Myocyte (in vitro differentiated cells): ENCODE results near the gene ENTHD1. TPM values are rescaled to one million over a fixed set of nuclear protein-coding genes. Genes with fewer than 3 reads are reported as not detected.

Experiments
- DNase-seq: peaks from one replicate; pipeline ENCODE4 v3.0.0-alpha.2; 2012; ENCODE audit warnings: low read depth
- total RNA-seq: library from RNA; depleted of rRNA; stranded (reverse); fragments of >200 nt; gene quantifications from 2 replicates; pipeline ENCODE4 v1.2.3, GENCODE V29; 2014

Gene ENTHD1
- total RNA-seq, 1 donor from 2014 or later, result not detected

GRCh38 chr22:39800790-39801520, 92.6 kb downstream of the ENTHD1 start:
- no peak for DNase-seq

GRCh38 chr22:39797528-39798147, 95.9 kb downstream of the ENTHD1 start:
- DNase-seq, result no peak

- no peak for DNase-seq
These were observed 103.8 kb downstream of the ENTHD1 start for GRCh38 chr22:39789788-39790187.

- DNase-seq, result no peak
These were observed 108.3 kb downstream of the ENTHD1 start for GRCh38 chr22:39785232-39785631.

GRCh38 chr22:39777716-39778454, 115.7 kb downstream of the ENTHD1 start:
- no peak for DNase-seq

GRCh38 chr22:39776295-39777009, 117.1 kb downstream of the ENTHD1 start:
- no peak for DNase-seq

DNA sequence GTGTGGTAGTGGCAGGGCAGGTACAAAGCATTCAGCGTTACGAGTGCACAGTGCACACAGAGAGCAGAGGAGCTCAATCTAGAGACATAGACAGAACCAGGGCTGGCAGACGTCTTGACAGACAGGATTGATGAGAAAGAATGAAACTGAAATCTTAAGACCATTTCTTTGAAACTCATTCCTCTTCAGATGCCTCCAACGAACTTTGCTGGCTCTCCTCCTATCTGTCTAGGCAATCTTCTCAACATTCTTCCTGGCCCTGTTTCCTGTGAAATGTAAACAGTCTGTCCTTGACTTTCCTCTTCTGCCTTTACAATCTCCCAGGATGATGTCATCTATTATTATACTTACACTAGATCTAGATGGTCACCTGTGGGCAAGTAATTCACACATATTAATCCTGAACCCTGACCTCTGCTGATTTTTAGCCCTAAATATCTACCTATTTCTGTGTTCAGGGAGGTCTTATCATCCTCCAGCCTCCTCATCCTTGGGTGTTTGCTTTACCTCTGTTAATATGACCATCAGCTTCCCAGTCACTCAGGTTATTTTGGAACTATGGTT, 119.5 kb downstream of the ENTHD1 start:
- DNase-seq, result no peak

DNA sequence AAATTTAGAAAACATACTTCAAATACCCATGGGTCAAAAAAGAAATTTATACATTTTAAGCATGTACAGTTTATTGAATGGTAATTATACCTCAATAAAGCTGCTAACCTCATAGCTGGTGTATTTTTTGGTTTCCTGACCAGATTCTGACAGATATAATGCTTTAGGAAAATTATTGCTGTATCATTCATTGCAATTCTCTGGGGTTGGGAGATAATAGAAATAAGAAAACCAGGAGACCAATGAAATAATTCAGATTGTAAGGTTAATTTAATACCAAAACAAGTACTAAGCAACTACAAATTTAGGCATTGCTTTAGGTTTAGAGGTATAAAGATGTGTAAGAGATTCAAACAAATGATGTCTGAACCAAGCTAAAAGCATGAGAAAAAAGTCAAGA, 120.1 kb downstream of the ENTHD1 start:
- DNase-seq, result no peak

- no peak for DNase-seq
These were observed 122.1 kb downstream of the ENTHD1 start for GRCh38 chr22:39771486-39771885.

GRCh38 chr22:39765661-39766060, 127.9 kb downstream of the ENTHD1 start:
- DNase-seq, result no peak

GRCh38 chr22:39765046-39765445, 128.5 kb downstream of the ENTHD1 start:
- no peak for DNase-seq

DNA sequence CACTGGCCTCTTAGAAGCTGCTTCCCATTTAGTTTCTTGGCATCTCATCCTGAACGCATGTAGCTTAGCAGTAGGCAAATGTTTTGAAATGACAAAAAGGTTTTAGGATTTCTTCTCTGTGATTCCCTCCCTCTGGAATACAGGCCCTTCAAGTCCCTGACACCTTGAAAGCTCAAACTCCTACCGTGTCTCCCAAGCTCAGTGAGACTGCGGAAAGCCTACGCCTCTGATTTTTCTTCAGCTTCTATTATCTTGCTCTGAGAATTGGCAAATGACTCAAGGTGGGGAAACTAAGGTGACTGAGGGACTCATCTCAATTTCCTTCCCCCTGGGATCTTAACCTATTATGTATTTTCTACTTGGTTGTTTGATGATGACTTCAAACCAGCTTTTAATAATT, 130.3 kb downstream of the ENTHD1 start:
- no peak for DNase-seq

DNA sequence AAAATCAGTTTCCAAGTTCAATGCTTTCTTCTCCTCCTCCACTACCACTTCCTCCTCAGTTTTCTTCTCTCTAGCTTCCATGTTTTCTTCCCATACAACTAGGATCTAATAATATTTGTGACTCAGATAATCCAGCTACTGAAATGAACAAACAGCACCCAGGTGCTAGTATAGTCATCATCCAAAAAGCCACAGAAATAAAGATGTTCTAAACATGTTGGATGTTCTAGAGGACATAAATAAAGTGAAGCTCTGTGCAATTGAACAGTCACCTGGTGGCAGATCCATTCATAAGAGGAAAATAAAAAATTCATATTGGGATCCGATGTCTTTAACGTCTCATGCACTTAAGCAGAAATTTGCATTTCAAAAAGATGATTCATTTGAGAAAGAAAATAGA, 142.8 kb downstream of the ENTHD1 start:
- no peak for DNase-seq

DNA sequence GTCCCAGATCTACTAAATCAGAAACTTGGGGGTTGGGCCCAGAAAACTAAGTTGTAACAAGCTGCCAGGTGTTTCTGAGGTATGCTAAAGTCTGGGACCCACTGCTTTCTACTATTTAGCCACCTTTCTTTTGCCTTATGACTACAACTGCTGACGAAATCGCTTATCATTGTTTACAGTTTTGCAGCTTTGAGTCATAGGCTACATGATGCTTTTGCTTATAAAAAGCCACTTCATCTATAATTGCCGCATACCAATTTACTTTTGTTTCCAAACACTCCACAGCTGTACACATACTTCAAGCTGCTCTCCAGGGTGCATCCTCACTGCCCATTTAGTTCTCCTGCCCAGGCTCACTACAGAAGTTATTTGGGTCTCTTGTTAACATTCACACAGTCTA, 144.7 kb downstream of the ENTHD1 start:
- peak; percentile 6 for DNase-seq

DNA sequence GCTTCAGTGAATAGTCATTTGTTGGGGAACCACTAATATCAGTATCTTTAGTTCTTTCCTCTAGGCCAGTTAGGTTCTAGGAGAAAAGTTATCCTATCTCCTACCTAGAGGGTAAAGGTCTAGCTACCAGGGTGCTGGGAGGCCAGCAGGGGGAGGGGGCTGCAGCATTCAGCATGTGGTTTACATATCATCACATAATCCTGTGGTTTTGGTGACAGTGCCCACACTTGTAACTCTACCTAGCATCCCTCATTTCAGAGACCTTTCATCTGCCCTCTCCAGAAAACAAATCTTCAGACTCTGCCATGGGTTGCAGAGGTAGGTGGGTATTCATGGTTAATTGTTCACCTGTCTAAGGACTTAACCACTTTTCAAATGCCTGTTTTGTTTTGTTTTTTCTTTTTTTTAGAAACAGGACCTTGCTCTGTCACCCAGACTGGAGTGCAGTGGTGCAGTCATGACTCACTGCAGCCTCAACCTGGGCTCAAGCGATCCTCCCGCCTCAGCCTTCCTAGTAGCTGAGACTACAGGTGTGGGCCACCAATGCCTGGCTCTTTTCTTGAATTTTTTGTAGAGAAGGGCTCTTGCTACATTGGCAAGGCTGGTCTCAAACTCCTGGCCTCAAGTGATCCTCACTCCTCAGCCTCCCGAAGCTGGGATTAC, 146.8 kb downstream of the ENTHD1 start:
- DNase-seq, result no peak

GRCh38 chr22:39745789-39746188, 147.8 kb downstream of the ENTHD1 start:
- DNase-seq, result no peak

- DNase-seq, result no peak
These were observed 149.2 kb downstream of the ENTHD1 start for GRCh38 chr22:39744353-39744752.

DNA sequence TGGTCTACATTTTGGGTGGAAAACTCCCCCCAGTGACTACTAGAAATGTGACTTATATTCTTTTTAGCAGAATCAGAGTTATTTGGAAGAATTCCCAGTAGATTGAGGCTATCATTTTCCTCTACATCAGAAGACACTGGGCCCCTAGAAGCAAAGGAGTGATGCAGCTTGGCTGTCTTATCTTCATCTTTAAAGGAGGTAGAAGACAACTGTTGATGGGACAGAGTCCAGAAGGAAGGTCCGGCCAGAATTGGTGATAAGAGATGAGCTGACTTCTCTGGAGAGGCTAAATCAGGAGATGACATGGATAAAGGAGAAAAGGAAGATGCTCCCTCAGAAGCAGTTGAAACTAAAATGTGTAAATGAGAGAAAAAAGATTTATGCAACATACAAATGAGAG, 149.6 kb downstream of the ENTHD1 start:
- no peak for DNase-seq

DNA sequence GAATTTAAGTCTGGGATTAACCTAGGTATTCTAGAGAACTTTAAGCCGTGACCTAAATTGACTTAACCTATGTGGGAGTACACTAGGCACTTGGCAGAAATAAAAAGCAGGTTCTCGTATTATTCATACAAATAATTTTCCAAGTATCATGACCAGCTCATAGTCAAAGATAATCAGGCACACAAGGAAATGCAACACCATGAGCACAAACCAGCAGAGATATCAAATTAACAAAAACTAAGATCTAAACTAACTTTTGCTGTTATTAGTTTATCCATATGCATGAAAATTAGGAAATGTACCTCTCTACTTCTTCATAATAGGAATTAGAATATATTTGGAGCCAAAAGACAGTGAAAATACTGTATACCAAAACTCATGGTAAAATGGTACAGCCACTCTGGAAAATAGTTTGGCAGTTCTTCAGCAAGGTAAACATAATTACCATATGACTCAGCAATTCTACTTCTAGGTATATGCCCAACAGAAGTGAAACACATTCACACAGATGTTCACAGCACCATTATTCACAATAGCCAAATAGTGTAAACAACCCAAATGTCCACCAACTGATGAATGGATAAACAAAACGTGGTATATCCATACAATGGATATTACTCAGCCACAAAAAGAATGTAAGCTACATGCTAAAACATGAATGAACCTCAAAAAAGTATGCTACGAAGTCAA, 154.1 kb downstream of the ENTHD1 start:
- no peak for DNase-seq

- DNase-seq, result no peak
These were observed 154.8 kb downstream of the ENTHD1 start for GRCh38 chr22:39738746-39739145.
